Measurements from ENCODE around the gene ARHGEF40. TPM values are rescaled to one million over a fixed set of nuclear protein-coding genes. Genes with fewer than 3 reads are reported as not detected.

The ARHGEF40 gene
- total RNA-seq, result not detected in 2 replicates

DNA sequence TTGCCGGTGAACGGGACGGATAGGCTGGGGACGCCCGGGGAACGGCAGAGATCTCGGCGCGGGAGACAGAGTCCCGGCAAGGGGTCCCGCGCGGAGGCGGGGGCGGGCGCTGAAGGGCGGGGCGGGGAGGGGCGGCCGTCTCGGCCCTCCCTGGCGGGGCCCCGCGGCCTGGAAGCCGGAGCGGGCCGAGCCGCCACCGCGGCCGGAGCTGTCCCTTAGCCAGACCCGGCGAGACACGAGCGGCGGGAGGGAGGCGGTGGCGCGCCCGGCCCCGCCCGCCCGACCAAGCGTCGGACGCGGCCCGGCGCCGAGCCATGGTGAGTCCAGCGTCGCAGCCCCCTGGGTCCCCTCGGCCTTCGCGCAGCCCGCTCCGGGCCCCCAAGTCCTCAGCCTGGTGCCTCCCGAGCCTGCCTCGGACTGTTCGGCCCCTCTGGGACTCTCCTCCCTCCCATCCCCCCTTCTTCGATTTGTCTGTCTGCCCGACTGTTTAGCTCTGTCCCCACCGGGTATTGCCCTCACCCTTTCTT, at the start of gene ARHGEF40:
Gene ARHGEF40, plus strand, starts transcription at position 222 of the 527 bp plus-strand sequence. Its CDS starts 93 bp downstream, at position 315.
- intact Hi-C loops (cut with micrococcal nuclease), result no loop called here

DNA sequence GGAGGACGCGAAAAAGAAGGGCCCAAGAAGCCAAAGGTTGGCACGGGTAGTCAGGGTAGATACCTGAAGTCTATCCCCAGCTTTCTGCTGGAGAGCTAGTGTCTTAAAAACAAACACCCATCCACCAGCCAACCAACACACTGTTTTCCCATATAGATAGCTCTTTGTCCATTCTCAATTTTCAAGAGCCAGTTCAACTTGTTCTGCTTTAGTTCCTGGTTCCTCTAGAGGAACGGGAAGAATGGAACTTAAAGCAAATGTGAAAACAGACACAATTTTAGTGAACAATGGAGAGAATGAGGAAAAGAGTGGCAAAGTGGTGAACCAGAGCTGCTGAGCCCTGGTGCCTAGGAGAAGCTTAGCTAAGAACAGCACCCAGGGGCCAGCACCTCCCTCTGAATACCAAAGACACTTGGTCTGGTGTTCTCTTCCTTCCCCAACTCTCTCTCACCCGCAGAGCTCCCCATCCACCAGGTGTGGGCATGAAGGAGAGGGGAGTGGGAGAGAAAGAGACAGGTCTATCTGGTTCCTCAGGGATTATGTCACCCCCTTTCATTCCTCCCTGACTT, 49.0 kb upstream of the ARHGEF40 start:
- intact Hi-C loops (cut with micrococcal nuclease), result no loop called here

DNA sequence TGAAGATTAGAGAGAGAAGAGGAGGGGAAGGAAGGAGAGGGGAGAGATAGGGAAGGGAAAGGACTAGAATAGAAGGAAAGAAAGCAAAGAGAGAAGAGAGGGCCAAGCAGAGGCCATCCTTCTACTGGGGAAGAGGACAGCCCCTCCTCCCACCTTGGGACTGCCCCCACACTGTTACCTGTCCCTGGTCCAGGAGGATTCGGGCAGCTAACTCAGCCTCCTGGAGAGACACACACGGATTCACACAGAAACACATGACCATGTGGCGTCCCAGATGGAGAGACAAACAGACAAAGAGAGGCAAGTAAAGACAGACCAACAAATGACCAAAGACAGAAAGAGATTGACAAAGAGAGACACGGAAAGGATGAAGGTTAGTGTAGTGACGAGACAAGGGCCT, 47.4 kb upstream of the ARHGEF40 start:
- intact Hi-C loops (cut with micrococcal nuclease), result no loop called here

DNA sequence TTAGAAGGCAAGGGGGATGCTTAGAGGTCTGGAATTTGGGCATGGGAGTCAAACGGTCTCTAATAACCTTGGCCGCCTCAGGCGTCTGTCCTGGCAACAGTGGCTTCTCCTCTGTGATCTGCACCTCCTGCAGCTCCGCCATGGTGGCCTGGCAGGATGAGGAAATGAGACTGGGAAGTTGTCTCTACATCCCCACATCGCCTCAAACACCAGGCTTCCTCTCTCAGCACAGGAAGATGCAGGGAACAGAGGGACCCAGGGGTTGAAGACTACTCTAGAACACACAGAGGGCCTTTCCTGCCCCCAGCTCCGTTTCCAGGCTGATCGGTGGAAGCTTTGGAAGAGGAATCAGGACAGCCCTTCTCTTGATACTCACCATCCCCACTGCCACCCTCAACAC, 46.9 kb upstream of the ARHGEF40 start:
- intact Hi-C loops (cut with micrococcal nuclease), result no loop called here

DNA sequence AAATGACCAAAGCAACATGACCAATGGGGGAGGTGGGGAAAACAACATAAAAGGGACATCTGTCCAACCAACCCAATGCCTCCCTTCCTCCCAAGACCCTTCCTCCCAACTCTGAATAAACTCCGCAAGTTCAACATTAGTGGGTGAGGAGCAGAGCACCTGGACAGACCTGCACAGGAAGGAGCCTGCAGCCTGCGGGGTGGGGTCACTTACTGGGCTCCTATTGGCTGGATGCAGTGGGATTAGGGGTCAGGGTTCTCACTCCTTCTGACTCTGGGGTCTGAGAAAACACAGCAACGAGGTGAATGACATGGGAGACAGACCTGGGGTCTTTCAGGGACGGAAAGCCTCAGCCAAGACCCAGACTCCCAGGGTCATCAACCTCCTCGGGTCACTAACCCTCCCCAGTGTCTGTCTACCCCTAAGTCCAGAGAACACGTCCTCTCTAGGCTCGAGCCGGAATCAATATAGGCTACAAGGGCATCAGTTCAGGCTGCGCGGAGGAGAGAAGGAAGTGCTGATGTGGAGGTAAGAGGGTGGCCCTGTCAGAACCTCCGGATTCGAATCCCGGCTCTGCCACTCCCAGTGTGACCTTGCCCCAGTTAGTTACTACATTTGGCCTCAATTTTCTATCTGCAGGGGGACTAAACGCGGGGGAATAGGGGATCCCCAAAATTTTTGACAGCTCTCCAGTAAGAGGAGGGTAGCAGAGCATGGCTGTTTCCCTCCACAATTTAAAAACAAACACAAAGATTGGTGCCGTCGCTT, 46.1 kb upstream of the ARHGEF40 start:
- intact Hi-C loops (cut with micrococcal nuclease), result no loop called here

DNA sequence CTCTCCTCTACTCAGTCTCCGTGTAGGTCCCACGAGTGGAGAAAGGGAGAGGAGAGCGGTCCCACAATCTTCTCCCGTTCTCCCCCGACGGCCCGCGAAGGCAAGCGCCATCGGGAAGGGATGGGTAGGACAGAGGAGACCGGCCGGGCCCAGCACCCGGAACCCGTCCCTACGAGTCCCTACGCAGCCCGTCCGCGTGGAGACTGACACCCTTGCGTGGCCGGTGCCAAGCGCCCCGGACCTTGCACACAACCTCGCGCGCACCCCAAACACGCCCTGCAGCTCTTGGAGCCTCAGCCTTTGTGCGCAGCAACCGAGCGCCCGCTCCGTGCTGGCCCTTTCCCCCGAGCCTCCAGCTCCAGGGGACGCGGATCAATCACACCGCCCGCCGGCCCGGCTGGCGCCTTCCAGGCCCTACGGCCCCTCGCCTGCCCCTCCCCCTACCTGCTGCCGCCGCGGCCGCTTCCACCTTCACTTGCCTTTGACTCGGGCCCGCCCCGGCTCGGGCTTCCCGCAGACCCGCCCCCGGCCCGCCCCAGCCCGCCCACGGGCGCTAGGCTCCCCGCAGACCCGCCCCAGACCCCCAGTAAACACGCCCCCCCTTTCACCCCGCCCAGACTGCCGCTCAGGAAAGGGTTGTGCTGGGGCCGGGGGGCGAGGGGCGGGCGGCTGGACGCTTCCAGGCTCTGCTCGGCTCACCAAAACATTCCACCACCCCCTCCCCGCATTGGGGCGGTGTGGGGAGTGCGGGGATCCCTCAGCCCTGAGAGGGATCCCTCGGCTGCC, 45.3 kb upstream of the ARHGEF40 start, which contains the start of gene NDRG2:
Gene NDRG2, minus strand, starts transcription at position 477 of the 786 bp plus-strand sequence. CDS start 1,746 bp downstream, outside the sequence.
- intact Hi-C loops (cut with micrococcal nuclease), result no loop called here

DNA sequence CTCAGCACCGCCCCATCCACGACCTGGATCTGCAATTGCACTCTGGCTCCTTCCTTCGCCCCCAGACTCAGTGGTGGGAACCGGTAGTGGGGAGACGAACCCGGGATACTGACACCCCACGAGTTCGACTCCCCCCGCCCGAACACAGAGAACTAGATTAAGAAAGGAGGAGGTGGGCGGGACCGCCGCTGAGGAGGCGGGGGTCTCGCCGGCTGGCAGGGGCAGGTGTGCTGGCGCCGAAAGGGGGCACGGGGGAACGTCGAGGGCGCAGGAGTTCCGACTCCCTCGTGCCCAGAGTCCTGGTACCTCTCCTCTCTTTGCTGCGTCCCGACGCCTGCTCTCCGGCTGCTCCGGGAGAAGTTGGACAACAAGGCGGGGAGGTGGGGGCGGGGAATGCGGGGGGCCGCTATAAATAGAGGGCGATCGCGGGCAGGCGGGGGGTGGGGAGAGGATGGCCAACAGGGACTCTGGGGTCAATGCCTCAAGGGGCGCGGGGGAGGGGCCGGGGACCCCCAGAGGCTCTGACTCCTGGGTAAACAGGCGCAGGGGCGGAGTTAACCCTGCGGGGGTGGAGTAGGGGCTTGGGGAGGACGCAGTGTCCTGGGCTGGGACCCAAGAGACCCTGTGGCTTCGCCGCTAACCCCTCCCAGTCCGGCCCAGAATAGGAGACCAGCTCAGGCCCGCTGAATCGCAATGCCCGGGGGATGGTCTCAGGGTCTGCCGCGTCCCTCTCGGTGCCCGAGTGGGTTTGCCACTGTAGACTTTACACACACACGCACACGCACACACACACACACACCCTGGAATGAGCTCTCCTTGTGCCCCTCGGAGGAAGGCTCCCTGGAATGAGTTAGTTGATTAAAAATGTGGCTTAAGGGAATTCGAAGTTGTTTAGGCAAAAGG, 44.5 kb upstream of the ARHGEF40 start:
- intact Hi-C loops (cut with micrococcal nuclease), result no loop called here

DNA sequence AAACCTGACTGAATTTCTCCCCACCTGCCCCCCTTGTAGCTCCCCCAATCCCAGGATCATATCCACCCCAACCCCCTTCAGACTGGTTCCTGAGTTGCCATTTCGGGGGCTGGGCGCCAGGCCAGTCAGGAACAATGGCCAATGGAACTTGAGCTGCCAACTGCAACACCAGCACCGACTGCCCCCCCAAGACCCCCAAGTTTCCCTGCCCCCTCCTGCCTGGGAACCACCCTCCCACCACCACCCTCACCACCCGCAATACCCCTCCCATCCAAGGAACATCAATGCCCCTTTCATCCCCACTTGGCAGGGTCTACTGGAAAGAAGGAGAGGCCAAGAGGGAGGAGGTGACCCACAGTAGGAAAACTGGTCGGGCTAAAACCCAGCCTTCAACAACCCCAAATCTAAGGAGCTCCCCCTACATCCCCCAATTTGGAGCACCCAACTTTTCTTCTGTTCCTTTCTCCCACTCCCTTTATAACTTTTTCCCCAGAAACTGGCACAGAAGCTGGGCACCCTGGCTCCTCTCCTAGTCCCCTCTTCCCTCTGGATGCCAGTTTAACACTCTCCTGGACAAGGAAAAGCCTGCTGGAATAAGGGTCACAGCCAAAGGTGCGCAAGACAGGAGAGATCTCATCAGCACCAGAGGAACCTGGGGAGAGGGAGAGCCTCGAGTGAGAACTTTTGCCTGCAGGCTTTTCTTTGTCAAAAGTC, 43.7 kb upstream of the ARHGEF40 start:
- intact Hi-C loops (cut with micrococcal nuclease), result no loop called here

DNA sequence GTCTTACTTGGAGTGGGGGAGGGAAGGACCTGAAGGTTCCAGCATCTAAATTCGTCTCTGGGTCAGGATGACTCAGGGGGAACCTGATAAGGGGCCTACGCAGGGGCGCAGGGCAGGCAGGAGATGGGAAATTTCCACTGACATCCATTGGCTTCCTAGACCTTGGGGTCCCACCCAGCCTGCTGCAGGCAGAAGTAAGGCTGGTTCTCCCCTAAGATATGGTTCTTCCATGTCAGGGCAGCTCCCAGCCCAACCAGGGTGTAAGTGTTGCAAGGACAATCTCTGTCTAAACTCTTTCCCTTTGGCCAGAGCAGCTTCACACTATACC, 43.2 kb upstream of the ARHGEF40 start:
- intact Hi-C loops (cut with micrococcal nuclease), result no loop called here

DNA sequence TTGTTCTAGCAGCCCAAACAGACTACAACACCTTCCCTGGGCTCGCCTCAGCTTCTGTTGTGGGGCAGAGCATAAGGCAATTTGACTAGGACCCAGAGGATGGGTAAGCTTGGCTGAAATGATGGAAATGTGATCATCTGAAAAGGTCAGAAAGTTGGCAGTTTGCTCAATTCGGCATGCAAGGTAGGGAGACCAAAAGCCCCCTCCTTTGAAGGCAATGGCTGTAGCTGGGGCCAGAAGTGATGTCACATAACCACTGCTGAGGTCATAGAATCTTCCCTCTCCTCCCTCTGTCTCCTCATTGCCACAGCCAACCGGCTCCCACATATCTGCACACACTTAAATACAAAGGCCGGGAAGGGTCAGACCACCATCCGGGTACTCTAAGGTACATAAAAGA, 40.2 kb upstream of the ARHGEF40 start, which contains the start of gene TPPP2:
Gene TPPP2, plus strand, starts transcription at position 301 of the 400 bp plus-strand sequence. CDS start 365 bp downstream, outside the sequence.
- intact Hi-C loops (cut with micrococcal nuclease), result no loop called here

DNA sequence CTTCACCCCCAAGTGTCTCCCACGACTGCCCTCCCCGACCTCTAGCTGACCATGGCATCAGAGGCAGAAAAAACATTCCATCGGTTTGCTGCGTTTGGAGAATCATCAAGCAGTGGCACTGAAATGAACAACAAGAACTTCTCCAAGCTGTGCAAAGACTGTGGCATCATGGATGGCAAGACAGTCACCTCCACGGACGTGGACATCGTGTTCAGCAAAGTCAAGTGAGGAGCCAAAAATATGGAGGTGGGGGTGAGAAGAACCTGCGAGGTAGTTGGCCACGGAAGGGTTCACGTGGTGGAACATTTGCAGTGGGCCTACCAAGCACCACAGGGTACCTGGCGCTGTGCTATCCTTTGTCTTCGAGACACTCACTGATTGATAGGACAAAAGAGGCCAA, 39.6 kb upstream of the ARHGEF40 start:
- intact Hi-C loops (cut with micrococcal nuclease), result no loop called here

DNA sequence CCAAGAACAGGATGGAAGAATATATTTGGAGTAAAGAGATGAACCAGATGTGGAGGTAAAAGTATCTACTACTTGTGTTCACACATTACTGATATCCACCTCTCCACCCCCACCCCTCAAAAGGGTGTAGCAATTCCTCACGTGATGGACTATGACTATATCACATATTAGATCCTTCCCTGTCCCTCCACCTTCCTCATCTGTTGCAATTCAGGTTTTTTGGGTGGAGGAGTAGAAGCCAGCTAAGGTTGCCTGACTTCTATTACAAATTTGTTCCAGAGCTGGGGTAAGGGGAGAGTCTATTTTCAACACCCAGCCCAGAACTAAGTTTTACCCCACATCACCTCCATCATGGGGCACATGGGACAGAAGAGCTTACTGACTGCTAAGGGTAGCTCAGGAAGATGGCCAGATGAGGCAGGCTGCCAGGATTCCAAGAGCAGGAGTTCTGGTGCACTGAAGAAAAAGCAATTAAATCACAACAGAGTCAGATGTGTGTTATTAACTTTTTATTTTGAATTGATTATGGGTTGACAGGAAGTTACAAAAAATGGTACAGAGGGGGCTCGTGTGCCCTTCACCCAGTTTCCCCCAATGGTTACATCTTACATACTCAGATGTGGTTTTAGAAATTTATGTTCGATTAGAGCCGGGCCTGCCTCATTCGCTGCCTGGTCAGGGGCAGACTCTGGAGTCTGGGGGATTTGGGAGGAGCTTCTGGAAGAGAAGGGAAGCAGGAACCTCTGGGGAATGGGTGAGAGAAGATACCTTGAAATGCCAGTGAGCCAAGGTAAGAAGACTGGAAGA, 37.6 kb upstream of the ARHGEF40 start:
- intact Hi-C loops (cut with micrococcal nuclease), result no loop called here

DNA sequence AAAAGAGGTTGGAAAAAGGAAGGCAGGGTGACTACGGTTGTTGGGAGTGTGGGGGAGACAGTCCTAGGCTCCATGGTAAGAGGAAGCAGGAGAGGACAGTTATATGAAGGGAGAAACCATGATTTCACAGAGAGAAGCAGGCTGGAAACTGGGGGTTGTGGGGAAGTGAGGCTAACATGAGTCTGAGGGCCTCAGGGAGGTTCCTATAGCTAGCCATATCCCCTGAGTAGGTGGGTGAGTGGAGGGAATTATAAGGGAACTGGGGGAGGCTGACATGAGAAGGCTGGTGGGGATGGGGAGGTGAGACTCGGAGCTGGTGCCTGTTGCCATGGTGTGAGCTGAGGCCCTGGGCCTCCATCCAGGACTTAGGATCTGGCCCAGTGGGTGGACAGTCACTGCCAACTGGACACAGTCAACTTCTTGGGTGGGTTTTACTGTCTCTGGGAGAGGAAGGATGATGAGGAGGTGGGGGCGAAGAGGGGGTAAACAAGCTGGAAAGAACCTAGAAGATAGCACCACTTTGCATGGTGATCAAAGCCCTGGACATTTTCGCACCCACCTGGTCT, 36.9 kb upstream of the ARHGEF40 start:
- intact Hi-C loops (cut with micrococcal nuclease), result no loop called here

DNA sequence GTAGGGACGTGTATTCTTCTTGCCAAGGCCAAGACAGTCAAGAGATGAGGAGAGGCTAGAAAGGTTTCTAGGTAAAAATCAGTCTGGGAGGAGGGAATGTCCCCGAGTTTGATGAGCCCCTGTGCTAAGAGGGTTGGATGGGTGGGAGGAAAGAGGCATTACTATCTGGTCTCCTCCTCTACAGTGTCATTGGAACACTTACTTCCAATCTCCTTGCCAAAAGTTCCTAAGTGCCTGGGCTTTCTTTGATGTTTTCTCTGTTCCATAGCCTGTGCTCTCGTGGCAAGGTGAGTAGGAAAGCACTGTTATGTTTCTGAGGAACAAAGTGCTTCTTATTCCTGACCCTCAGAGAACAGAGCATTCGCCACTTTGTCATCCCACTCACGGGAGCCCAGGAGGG, 35.4 kb upstream of the ARHGEF40 start, which contains the start of gene RNASE13:
Gene RNASE13, minus strand, starts transcription at position 101 of the 400 bp plus-strand sequence. CDS start 519 bp downstream, outside the sequence.
- intact Hi-C loops (cut with micrococcal nuclease), result no loop called here

DNA sequence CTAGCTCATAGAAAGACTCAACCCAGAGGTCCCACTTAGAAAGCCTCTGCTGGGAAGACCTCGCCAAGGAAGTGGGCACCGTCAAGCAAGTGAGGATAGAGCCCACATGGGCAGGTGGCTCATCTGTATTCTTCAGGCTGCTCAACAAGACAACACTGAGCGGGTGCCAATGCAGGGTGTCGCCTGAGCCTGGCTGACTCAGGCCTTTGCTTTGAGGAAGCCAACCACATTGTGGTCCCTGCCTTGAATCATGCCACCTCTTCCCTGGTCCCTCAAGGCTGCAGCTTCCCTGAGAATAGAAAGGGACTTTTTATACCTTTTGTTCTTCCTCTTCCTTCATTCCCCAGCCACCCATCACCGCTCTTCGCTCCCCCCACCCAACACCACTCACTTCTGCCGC, 33.4 kb upstream of the ARHGEF40 start:
- intact Hi-C loops (cut with micrococcal nuclease), result no loop called here

DNA sequence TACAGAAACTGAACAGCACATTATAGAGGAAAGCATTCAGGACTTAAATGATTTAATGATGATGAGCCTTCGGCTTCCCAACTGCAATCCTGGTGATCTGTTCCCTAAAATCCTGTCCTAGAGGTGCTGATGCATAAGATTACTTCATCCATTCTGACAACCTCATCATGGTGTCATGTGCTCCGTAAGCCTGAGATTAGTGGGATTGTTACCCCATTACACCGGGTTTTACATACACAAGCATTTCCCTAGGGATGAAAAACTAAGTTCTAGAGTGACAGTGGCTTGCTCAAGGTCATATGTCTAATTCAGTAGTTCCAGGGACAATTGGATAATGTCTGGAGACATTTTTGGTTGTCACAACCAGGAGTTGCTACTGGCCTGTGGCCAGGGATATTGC, 32.9 kb upstream of the ARHGEF40 start:
- intact Hi-C loops (cut with micrococcal nuclease), result no loop called here

DNA sequence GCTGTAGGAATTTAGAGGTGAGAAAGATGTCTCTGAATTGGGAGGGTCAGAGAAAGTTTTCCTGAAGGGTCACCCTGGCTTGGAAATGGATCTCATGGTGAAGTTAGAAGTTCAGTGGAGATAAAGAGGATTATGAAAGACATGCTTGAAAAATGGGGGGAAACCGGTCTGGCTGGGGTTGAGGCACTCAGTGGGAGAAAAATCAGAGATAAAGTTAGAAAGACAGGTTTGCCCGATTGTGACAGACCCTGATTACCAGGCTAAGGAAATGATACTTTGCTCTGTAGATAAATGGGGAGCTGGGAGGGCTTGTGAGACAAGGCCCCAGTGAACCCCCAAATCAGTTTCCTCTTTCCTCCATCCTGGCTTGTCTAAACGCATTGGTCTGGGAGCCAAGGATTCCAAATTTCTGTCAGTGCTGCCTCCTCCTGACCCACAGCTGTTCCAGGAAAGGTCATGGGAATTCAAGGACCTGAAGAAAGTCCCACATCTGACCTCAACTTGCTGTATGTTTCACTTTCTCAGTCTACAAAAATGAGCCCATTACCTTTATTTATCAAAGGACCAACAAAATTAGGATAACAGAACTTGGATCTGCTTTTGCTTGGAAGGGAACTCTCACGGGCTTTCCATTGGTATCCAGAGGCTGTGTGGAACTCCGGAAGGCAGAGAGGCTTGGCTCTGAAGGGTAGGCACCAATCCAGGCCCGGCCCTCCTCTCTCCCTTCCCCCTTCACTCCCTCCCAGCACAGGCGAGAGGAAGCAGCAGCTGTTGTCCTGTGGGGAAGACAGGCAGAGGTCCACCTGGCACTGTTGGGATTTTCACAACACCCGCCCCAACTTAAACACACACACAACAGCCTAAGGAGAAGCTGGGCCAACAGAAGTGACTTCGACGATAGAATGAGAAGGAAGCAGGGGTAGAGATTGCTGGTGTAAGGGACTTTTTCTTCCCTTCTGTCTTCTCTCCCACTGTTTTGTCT, 31.4 kb upstream of the ARHGEF40 start:
- intact Hi-C loops (cut with micrococcal nuclease), result no loop called here
